GM18951 (cell line): Measurements from ENCODE around the gene FAM3B.
"Not testable (repeated sequence)": the region's sequence is repeated elsewhere in the genome, so short reads cannot be mapped to it uniquely, and the experiment has no call there.

ENCODE experiments used
- POLR2A ChIP-seq: IDR thresholded peaks from 4 replicates; pipeline ENCODE4 v1.6.1; 2011; ENCODE audit warnings: mild to moderate bottlenecking; ENCODE audit not compliant: insufficient read length, insufficient read depth; ENCODE audit errors: extremely low read depth
- in situ Hi-C: fragments of 300-500 bp; cut with MboI; formaldehyde crosslinking; loops from one replicate; pipeline ENCODE4 v1.12.0; 2022; ENCODE audit warnings: low sequenced_read_pairs, mixed read lengths, inconsistent platforms; ENCODE audit not compliant: unreplicated experiment

Gene FAM3B

DNA sequence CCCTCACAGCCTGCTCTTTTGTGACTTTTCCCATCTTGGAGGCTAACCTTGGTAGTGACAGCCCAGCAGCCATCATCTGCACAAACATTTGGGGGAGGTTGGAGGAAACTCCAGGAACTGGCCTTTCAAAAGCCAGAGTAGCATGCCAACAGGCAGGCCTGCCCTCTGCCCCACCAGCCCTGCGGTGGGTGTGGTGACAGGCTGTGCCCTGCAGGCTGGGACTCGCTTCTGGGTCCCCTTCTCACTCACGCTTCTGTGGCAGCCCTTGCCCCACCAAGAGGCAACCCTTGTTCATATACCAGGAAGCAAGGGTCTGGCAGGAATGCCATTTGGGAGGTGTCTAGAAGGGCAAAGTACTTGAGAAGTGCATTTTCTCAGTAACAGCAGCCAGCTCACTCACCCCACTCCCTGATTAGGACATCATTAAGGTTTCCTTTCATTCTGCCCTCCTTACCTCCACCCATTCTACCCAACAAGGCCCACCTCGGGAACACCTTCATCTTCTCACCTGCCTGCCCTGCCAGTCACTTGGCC, 20.8 kb upstream of the FAM3B start:
- TF ChIP-seq POLR2A, result no peak
- in situ Hi-C loops, result no loop called here

DNA sequence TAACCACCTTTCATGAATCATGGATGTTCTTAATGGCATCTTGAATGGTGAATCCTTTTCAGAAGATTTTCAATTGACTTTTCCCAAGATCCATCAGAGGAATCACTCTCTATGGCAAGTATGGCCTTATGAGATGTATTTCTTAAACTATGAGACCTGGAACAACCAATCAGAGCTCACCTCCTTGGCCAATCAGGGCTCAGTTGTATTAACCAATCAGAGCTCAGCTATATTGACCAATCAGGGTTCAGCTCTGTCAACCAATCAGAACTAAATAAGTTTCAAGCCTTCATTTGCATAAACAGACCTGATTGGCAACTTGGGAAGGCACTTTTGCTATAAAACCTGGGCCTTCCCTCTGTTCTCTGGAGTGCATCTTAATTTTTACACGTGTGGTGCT, 13.6 kb upstream of the FAM3B start:
- TF ChIP-seq POLR2A, result no peak
- in situ Hi-C loops, result no loop called here

DNA sequence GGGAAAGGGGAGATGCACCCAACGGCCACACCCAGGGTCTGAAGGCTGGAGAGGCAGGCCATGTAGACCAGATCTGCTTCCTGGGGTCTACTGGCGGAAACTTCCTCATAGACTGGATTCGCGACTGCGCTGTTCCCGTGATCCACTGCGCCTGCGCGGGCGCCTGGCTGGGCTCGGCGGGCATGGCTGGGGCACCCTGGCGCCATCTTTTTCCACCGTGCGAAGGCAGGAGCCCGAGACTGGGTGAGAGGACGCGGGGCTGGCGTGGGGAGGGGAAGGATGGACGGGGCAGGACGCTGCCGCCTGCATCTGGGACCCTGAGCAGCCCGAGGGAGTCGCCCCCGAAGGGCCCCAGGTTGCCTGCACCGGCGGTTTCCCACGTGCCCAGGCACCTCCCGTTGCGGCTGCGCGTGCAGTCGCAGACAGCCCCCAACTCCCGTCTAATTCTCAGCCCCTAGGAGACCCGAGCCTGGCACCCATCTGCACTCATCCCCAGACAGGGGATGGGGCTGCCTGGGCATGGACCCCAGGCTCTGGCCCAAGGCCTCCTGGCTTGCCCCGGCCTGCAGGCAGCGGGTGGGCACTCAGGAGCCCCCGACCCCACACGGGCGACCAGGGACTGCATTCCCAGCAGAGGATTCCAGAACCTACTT, 12.4 kb upstream of the FAM3B start:
- in situ Hi-C loops, result no loop called here
- no peak for TF ChIP-seq POLR2A

DNA sequence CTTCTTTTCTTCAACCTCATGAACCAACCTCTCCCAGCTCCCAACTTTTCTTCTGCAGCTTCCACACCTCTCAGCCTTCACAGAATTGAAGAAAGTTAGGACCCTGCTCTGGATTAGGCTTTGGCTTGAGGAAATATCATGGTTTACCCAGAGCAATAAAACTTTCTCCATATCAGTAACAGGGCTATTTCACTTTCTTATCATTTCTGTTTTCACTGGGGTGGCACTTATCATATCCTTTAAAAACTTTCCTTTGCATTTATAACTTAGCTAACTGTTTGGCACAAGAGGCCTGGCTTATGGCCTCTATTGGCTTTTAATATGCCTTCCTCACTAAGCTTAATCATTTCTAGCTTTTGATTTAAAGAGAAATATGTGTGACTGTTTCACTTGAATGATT, 9.4 kb upstream of the FAM3B start:
- in situ Hi-C loops, result no loop called here
- no peak for TF ChIP-seq POLR2A

DNA sequence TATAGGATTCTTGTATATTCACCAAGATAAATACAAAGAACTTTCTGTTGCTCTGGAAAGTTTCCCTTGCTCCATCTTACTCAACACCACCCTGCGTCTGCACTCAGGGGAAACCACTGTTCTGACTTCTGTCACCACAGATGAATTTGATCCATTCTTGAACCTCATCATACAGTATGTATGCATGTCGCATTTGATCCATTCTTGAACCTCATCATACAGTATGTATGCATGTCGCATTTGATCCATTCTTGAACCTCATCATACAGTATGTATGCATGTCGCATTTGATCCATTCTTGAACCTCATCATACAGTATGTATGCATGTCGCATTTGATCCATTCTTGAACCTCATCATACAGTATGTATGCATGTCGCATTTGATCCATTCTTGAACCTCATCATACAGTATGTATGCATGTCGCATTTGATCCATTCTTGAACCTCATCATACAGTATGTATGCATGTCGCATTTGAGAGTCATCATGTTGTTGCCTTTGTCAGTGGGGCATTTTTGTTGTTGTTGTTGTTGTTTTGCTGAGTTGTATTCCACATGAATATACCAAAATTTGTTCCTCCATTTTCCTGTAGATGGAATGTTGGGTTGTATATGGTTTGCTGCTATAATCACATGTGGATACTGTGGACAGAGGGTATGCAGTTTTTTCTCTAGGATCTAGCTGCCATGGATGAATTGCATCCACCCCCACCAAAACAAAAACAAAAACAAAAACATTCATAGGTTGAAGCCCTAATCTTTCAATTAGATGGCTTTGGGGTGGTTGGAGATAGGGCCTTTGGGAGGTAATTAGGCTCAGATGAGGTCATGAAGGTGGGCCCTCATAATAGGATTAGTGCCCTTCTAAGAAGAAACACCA, 3.1 kb upstream of the FAM3B start:
- in situ Hi-C loops, result not testable (repeated sequence)

DNA sequence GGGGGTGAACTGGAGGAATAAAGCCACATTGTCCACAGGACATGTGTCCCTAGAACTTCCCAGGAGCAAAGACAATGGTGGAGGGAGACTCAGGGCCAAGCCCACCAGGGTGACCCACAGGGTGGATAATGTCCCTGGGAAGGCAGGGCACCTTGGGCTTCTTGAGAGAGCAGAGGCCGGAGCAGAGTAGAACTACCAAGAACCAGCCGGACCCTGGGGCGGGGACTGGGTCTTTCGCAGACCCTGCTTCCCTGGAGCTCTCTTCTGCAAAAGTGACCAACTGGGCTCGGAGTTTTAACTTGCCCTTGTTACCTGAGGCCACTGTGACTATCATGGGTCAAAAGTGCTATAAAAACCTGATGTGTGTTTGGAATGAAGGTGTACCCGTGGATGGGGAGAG, 875 bp upstream of the FAM3B start:
- in situ Hi-C loops, result no loop called here
- no peak for TF ChIP-seq POLR2A

DNA sequence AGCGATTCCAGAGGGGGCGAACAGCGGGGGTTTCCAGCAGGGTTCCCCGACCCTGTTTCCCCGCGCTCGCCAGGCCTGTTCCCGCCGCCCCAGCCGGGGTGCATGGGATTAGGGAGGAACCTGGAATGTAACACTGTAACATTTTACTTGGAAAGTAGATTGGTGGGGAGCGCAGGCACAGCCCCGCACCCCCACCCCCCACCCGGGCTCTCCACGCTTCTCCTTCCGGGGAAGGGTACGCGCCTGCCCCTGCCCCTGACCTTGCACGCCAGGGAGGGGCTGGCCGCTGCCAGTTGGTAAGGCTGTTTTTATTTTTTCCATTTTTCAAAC, 427 bp downstream of the FAM3B start:
- TF ChIP-seq POLR2A, result no peak
- in situ Hi-C loops, result no loop called here

DNA sequence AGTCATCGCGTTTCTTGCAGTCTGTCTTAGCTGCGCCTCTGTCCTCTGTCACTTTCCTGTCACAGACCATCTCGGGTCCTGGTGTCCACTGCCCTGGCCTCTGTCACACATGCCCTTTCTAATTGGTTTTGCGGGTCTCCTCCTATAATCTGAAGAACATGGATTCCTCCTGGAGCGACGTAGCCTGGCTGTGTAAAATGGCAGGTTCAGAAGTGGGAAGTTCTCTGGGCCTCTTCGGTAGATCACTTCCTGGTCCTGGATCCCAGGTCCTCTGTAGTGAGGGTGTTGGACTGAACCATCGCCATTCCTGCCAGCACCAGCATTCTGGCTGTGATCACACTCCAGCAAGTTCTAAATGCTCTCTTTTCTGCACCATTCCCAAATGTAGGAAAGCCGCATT, 857 bp downstream of the FAM3B start:
- in situ Hi-C loops, result no loop called here
- TF ChIP-seq POLR2A, result no peak

DNA sequence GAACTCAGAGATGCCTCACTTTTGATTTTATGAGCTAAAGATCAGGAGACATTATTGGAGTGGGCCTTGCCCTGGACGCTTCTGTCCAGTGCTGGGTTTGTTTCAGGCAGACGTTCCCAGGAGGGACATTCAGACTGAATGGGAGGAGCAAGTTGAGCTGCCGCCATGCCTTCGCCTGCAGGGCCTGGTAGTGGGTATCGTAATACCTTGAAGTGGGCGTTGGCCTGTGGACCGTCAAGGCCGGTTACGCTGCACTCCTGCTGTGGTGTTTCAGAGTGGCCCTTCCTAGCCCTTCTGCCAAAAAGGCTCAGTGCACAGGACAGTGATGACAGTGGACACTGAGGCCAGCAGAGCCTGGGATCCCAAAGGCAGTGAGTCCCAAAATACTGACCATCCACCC, 1.6 kb downstream of the FAM3B start:
- in situ Hi-C loops, result no loop called here
- TF ChIP-seq POLR2A, result no peak

DNA sequence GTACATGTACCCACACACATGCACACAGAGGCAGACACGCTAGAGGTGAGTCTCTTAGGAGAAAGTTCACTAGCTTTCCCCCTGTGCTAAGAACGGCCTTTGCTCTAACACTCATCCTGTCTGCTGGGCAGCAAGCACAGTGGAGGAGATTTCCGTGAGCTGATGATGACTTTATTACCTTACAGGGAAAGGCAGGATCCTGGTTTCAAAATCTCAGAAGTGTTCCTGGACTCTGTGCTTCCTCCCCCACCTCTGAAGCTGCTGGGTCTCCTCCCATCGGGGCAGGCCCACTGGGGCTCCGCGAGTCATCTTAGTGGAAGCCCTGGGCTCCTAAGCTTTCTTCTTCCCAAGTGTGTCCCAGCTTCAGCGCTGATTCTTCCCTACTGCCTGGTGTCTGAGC, 2.7 kb downstream of the FAM3B start:
- TF ChIP-seq POLR2A, result no peak
- in situ Hi-C loops, result no loop called here

DNA sequence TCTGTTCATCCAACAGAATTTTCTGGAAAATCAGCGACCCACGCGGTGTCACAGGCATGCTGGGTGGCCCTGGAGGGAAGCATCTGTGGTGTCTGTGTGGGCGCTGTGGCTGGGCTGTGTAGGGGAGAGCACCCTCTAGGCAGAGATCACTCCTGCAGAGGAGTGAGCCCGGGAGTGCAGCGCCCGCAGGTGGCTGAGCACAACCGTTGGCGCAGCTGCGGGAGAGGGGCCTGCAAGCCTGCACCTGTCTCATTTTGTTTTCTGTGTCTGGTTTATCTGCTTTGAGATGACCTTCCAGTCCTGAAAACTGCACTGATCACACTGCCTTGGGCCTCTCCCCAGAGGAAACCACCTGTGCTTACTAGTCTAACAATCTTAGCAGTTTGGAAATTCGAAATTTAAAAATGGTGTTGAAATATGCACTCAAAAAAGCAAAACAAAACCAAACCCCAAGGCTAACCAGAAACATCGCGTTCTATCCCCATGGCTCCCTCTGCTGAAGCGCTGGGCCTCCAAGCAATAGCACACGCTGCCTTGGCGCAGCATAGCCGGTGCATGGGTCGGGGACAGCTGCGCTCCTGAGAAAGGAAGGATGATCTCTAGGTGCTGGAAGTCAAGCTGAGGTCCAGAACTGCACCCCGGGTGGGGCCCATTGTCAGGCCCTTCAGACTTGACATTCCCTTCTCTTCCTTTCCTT, 4.8 kb downstream of the FAM3B start:
- no peak for TF ChIP-seq POLR2A
- in situ Hi-C loops, result no loop called here

DNA sequence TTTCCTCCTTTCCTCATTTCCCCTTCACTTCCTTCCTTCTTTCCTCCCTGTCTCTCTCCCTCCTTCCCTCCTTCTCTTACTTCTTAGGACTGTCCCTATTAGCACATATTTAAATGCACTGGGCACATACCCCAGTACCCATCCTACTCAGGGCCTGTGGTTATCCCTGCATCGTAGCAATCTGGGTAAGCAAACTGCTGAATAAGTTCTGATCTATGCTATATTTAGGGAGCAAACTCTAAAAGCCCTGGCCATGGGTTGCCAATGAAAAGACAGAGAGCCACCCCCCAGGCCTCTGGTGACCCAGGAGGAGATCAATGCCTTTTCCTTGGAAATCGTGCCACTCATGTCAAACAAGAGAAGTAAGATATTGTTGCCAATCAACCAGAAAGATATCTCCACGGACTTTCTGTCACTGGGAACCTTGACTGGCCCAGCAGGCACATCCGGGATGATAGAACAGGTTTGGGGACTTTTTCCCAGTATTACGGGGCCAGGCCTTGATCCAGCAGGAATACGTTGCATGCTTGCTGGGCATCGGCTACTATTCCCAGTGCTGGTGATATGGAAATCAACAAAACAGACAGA, 5.4 kb downstream of the FAM3B start:
- in situ Hi-C loops, result no loop called here
- no peak for TF ChIP-seq POLR2A
